H1 (cell line): ENCODE results near the gene GCSAM. TPM values are rescaled to one million over a fixed set of nuclear protein-coding genes. Genes with fewer than 3 reads are reported as not detected.

ENCODE experiments used
- CTCF ChIA-PET: fragments of 300-600 bp; sonication (Branson Sonifier 250); formaldehyde crosslinking; loops from one replicate; lab custom pipeline; 2021; ENCODE audit not compliant: partially characterized antibody; lab: Charles Lee
- POLR2A ChIA-PET: fragments of 300-600 bp; sonication (Branson Sonifier 250); formaldehyde crosslinking; loops from one replicate; lab custom pipeline; 2021; ENCODE audit warnings: inconsistent platforms; ENCODE audit not compliant: partially characterized antibody; lab: Charles Lee
- DNase-seq, 2 experiments: peaks; one replicate each; pipeline versions ENCODE4 v3.0.0 to v3.0.0-alpha.2; 2010 to 2022; ENCODE audit warnings: low spot score in 2 of 2, low read depth in 1 of 2, mixed read lengths in 1 of 2
- FAIRE-seq: peaks from 2 replicates; lab custom pipeline; 2011; peaks lifted over from hg19 to GRCh38; lab: Jason Lieb, UNC
- H2AFZ ChIP-seq: 2 replicates; pipeline ENCODE4 v1.8.1; 2012; ENCODE audit warnings: low read length, inconsistent platforms
- H2AK5ac ChIP-seq: 2 replicates; pipeline ENCODE4 v1.6.1; 2013; ENCODE audit warnings: low read depth, low read length
- H2BK120ac ChIP-seq: replicated peaks from 2 replicates; pipeline ENCODE3; 2013; ENCODE audit warnings: low read depth, low read length, inconsistent platforms
- H2BK12ac ChIP-seq: 2 replicates; pipeline ENCODE4 v1.6.1; 2013; ENCODE audit warnings: low read depth, low read length
- H2BK15ac ChIP-seq: 2 replicates; pipeline ENCODE4 v1.6.1; 2013; ENCODE audit warnings: low read length
- H2BK20ac ChIP-seq: 2 replicates; pipeline ENCODE4 v1.6.1; 2013; ENCODE audit warnings: low read length
- H2BK5ac ChIP-seq: 2 replicates; pipeline ENCODE4 v1.6.1; 2013; ENCODE audit warnings: low read depth, low read length
- H3K14ac ChIP-seq: 2 replicates; pipeline ENCODE4 v1.6.1; 2013; ENCODE audit warnings: inconsistent platforms; ENCODE audit not compliant: insufficient read length
- H3K18ac ChIP-seq: 2 replicates; pipeline ENCODE4 v1.6.1; 2013; ENCODE audit warnings: low read length; ENCODE audit errors: extremely low read depth
- H3K23ac ChIP-seq: 2 replicates; pipeline ENCODE4 v1.6.1; 2013; ENCODE audit warnings: inconsistent platforms; ENCODE audit not compliant: insufficient read length
- H3K23me2 ChIP-seq: 2 replicates; pipeline ENCODE4 v1.6.1; 2013; ENCODE audit warnings: low read depth, low read length
- H3K27ac ChIP-seq: 2 replicates; pipeline ENCODE4 v1.6.1; 2011; ENCODE audit warnings: low read depth, low read length, inconsistent platforms
- H3K27me3 ChIP-seq, 4 experiments: replicated peaks in 1 of 4; 1 replicate in 1 of 4; 2 replicates in 3 of 4; pipeline versions ENCODE4 v1.6.1 to v1.8.1; 2011 to 2013; ENCODE audit warnings: low read length in 3 of 4, mild to moderate bottlenecking in 3 of 4, inconsistent platforms in 2 of 4, mixed read lengths in 2 of 4, moderate library complexity in 1 of 4; ENCODE audit not compliant: control insufficient read depth in 3 of 4, insufficient read depth in 3 of 4; ENCODE audit errors: extremely low read depth in 1 of 4
- H3K36me3 ChIP-seq, 4 experiments: 2 replicates each; pipeline versions ENCODE4 v1.6.1 to v1.8.1; 2011 to 2013; ENCODE audit warnings: mild to moderate bottlenecking in 4 of 4, low read length in 3 of 4, moderate library complexity in 2 of 4, control low read depth in 1 of 4, inconsistent platforms in 1 of 4; ENCODE audit not compliant: insufficient read depth in 4 of 4, control insufficient read depth in 2 of 4
- H3K4ac ChIP-seq: replicated peaks from 2 replicates; pipeline ENCODE3; 2013; ENCODE audit warnings: low read length, low read depth, mixed read lengths, inconsistent platforms; ENCODE audit not compliant: insufficient read length
- H3K4me1 ChIP-seq, 4 experiments: replicated peaks in 1 of 4; 1 replicate in 1 of 4; 2 replicates in 3 of 4; pipeline versions ENCODE4 v1.6.1 to v1.8.1; 2011 to 2013; ENCODE audit warnings: low read length in 3 of 4, inconsistent platforms in 2 of 4, mixed read lengths in 1 of 4; ENCODE audit not compliant: insufficient read depth in 4 of 4, control insufficient read depth in 3 of 4
- H3K4me2 ChIP-seq, 2 experiments: 2 replicates each; pipeline versions ENCODE4 v1.6.1 to v1.8.1; 2011 to 2013; ENCODE audit warnings: low read depth in 2 of 2, low read length in 2 of 2, control low read depth in 1 of 2, inconsistent platforms in 1 of 2, mild to moderate bottlenecking in 1 of 2; ENCODE audit not compliant: insufficient read depth in 1 of 2
- H3K4me3 ChIP-seq, 4 experiments: fragments of 200-600, 300-600 bp in 1 of 4; sonication (generic), shearing (Covaris generic), sonication (Bioruptor Twin) in 1 of 4; 2 replicates each; pipeline versions ENCODE4 v1.5.1 to v1.8.1; 2011 to 2016; ENCODE audit warnings: low read length in 4 of 4, low read depth in 3 of 4, control low read depth in 2 of 4, inconsistent platforms in 2 of 4, mild to moderate bottlenecking in 2 of 4, mixed read lengths in 1 of 4, moderate library complexity in 1 of 4; ENCODE audit not compliant: insufficient read depth in 2 of 4; ENCODE audit errors: extremely low read depth in 1 of 4
- H3K56ac ChIP-seq: replicated peaks from 2 replicates; pipeline ENCODE3; 2013; ENCODE audit warnings: low read depth, mild to moderate bottlenecking, mixed read lengths, low read length, inconsistent platforms; ENCODE audit not compliant: insufficient read length
- H3K79me1 ChIP-seq: 2 replicates; pipeline ENCODE4 v1.6.1; 2013; ENCODE audit warnings: low read depth, low read length, control low read depth
- H3K79me2 ChIP-seq, 2 experiments: 2 replicates each; pipeline versions ENCODE4 v1.6.1 to v1.8.1; 2012 to 2013; ENCODE audit warnings: low read length in 2 of 2, mild to moderate bottlenecking in 2 of 2, inconsistent platforms in 1 of 2; ENCODE audit not compliant: insufficient read depth in 2 of 2, control insufficient read depth in 1 of 2
- H3K9ac ChIP-seq, 4 experiments: replicated peaks in 1 of 4; 1 replicate in 1 of 4; 2 replicates in 3 of 4; pipeline versions ENCODE4 v1.6.1 to v1.8.1; 2011 to 2013; ENCODE audit warnings: low read depth in 3 of 4, low read length in 3 of 4, control low read depth in 2 of 4, mild to moderate bottlenecking in 2 of 4, moderate library complexity in 2 of 4, inconsistent platforms in 1 of 4; ENCODE audit errors: extremely low read depth in 1 of 4
- H3K9me3 ChIP-seq, 2 experiments: 2 replicates each; pipeline versions ENCODE4 v1.6.1 to v1.8.1; 2012 to 2013; ENCODE audit warnings: mild to moderate bottlenecking in 2 of 2, moderate library complexity in 2 of 2, control low read depth in 1 of 2, inconsistent platforms in 1 of 2, low read depth in 1 of 2, low read length in 1 of 2, mixed read lengths in 1 of 2; ENCODE audit not compliant: insufficient read depth in 2 of 2
- H4K20me1 ChIP-seq, 2 experiments: replicated peaks in 1 of 2; 2 replicates each; pipeline versions ENCODE3 to v1.8.1; 2011 to 2013; ENCODE audit warnings: inconsistent platforms in 2 of 2, low read length in 2 of 2, mild to moderate bottlenecking in 1 of 2; ENCODE audit not compliant: insufficient read depth in 2 of 2, control insufficient read depth in 1 of 2
- H4K5ac ChIP-seq: 2 replicates; pipeline ENCODE4 v1.6.1; 2013; ENCODE audit warnings: low read length, low read depth, mixed read lengths, inconsistent platforms; ENCODE audit not compliant: insufficient read length
- H4K8ac ChIP-seq: 2 replicates; pipeline ENCODE4 v1.8.0; 2013; ENCODE audit warnings: mild to moderate bottlenecking, moderate library complexity, low read length, inconsistent platforms; ENCODE audit not compliant: insufficient read depth; ENCODE audit errors: extremely low read depth
- H4K91ac ChIP-seq: replicated peaks from 2 replicates; pipeline ENCODE3; 2013; ENCODE audit warnings: low read length, mixed read lengths, inconsistent platforms; ENCODE audit not compliant: insufficient read length
- CHD1 ChIP-seq: IDR thresholded peaks from 2 replicates; pipeline ENCODE4 v1.6.1; 2012; ENCODE audit warnings: low read depth, low read length, improper control_type of control experiment
- E2F6 ChIP-seq: IDR thresholded peaks from 2 replicates; pipeline ENCODE4 v1.6.1; 2012; ENCODE audit warnings: inconsistent platforms
- POLR2AphosphoS5 ChIP-seq: IDR thresholded peaks from 2 replicates; pipeline ENCODE4 v1.6.1; 2011; ENCODE audit warnings: low read depth, low read length
- RBBP5 ChIP-seq: IDR thresholded peaks from 2 replicates; pipeline ENCODE4 v1.7.1; 2012; ENCODE audit warnings: low read depth, mild to moderate bottlenecking, inconsistent platforms, low read length, moderate library complexity, borderline replicate concordance
- SIN3A ChIP-seq, 2 experiments: IDR thresholded peaks in 1 of 2; conservative IDR thresholded peaks in 1 of 2; 2 replicates each; pipeline ENCODE4 v1.6.1; 2011 to 2012; ENCODE audit warnings: low read length in 2 of 2, improper control_type of control experiment in 1 of 2, low read depth in 1 of 2, mild to moderate bottlenecking in 1 of 2
- TEAD4 ChIP-seq: IDR thresholded peaks from 2 replicates; pipeline ENCODE4 v1.6.1; 2012; ENCODE audit warnings: low read depth, low read length, inconsistent platforms, mixed read lengths
- USF2 ChIP-seq: IDR thresholded peaks from 2 replicates; pipeline ENCODE4 v1.6.1; 2011; ENCODE audit warnings: low read length, improper control_type of control experiment
- YY1 ChIP-seq: IDR thresholded peaks from 2 replicates; pipeline ENCODE4 v1.6.1; 2011; ENCODE audit warnings: low read depth, mild to moderate bottlenecking, low read length
- WGBS, 2 experiments: shearing (Covaris generic) in 1 of 2; methylation state at CpG; one replicate each; pipeline versions ENCODE4 v1.1.6 to v1.1.7; 2013 to 2015; ENCODE audit warnings: low lambda C conversion rate in 2 of 2, mixed read lengths in 2 of 2, inconsistent platforms in 1 of 2, low coverage in 1 of 2, missing lambda C conversion rate in 1 of 2; ENCODE audit not compliant: insufficient replicate concordance in 2 of 2, insufficient coverage in 1 of 2, insufficient read length in 1 of 2; ENCODE audit errors: extremely low coverage in 1 of 2, missing lambda C conversion rate in 1 of 2; 5-methylcytosine and 5-hydroxymethylcytosine counted together
- polyA plus RNA-seq, 7 experiments: library from polyadenylated mRNA; depleted of rRNA in 3 of 7; stranded (reverse) in 5 of 7; unstranded in 2 of 7; fragments of >200 nt in 5 of 7; fragments of 200-250 nt in 2 of 7; gene quantifications; 1 replicate in 5 of 7; 2 replicates in 1 of 7; 4 replicates in 1 of 7; pipeline versions ENCODE4 v1.2.1 to v1.2.3, GENCODE V29; 2011 to 2013; ENCODE audit warnings: missing spikeins in 2 of 7, mixed read lengths in 2 of 7
- total RNA-seq: library from RNA; stranded (reverse); fragmentation: NEBNext Ultra II Directional; extraction: Animal tissue kit (Norgen Biotek cat#: 25700); gene quantifications from 2 replicates; pipeline ENCODE4 v1.2.1, GENCODE V29; 2021

The GCSAM gene
- total and polyA plus RNA-seq, 2 of the 8 experiments (the other 6 are each of a cell fraction or from before 2014, with no cell fraction given), result not detected

DNA sequence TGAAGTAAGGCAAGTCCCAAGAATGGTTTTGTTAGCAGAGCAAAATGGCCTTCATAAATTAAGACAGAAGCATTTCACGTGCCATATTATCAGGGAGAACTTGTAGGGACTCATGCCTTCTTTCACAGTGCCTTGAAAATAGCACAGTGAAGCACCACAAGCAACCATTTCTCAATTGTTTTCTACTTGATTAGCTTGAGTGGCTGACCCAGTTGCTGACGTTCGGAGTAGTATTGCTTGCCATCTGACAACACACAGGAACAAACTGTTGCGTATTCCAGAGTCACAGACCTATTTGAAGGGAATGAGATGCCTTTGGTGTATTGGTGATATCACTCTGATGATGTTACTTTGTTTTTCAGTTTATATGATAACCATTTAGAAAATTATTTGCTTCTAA lies 49.8 kb downstream of the GCSAM start:
- H3K4ac ChIP-seq, result no peak overlapping the region
- H3K4me3 ChIP-seq, result no peak overlapping the region
- H3K4me2 ChIP-seq, result no peak overlapping the region
- H3K14ac ChIP-seq, result no peak overlapping the region
- H4K91ac ChIP-seq, result no peak overlapping the region
- peaks cover 0 to 12% (median 7%) of the 10 kb centered on the region in 4 experiments; a peak in 3 of 7 replicates for H3K27me3 ChIP-seq
- no peak overlapping the region for H4K8ac ChIP-seq
- ChIA-PET CTCF (no interaction called here), POLR2A (no interaction called here)
- FAIRE-seq (no peak), DNase-seq (no peak)
- no peak overlapping the region for H3K27ac ChIP-seq
- H3K79me1 ChIP-seq, result no peaks in the 10 kb centered on the region
- no peak overlapping the region for H2BK5ac ChIP-seq
- 0 out of 2 replicates have a peak overlapping the region, but pooled peaks have one; percentile 35 for H2AFZ ChIP-seq
- H2BK20ac ChIP-seq, result no peak overlapping the region
- H2BK12ac ChIP-seq, result no peak overlapping the region
- no peak overlapping the region for H3K56ac ChIP-seq
- WGBS, 2 experiments, result 84% methylated on average over 4 of the region's 4 CpGs; no CpG with 5 or more reads in 1 of the 2 experiments
- no peaks in the 10 kb centered on the region for H3K36me3 ChIP-seq
- 0 out of 4 replicates have a peak, but pooled peaks cover 0 to 8% of the 10 kb centered on the region in 2 experiments for H3K79me2 ChIP-seq
- no peaks in the 10 kb centered on the region for H4K20me1 ChIP-seq
- no peak overlapping the region for H4K5ac ChIP-seq
- no peak overlapping the region for H2AK5ac ChIP-seq
- TF ChIP-seq POLR2AphosphoS5 (no peak), E2F6 (no peak), USF2 (no peak), SIN3A (conservative IDR thresholded peaks at IDR 0.05 in 1 of 2, IDR thresholded peaks at IDR 0.05 in 1 of 2; ENCODE audit: low read depth in 1 of 2, low read length in 2 of 2) (no peak), CHD1 (no peak), TEAD4 (no peak), YY1 (no peak), RBBP5 (no peak)
- no peak overlapping the region for H3K23ac ChIP-seq
- no peaks in the 10 kb centered on the region for H3K9me3 ChIP-seq
- peaks cover 7% of the 10 kb centered on the region for H3K23me2 ChIP-seq
- H3K18ac ChIP-seq, result no peak overlapping the region
- H3K9ac ChIP-seq, result no peak overlapping the region
- H3K4me1 ChIP-seq, result peaks cover 0 to 8% (median 6%) of the 10 kb centered on the region in 4 experiments; a peak in 5 of 7 replicates
- no peak overlapping the region for H2BK15ac ChIP-seq
- H2BK120ac ChIP-seq, result no peak overlapping the region
